GM12892 (cell line): ENCODE data around the gene GPR85.

Experiments used
- POLR2A ChIP-seq: IDR thresholded peaks from 2 replicates; pipeline ENCODE4 v1.6.1; 2011; ENCODE audit warnings: low read depth, low read length, control low read depth
- POLR2AphosphoS5 ChIP-seq: IDR thresholded peaks from 2 replicates; pipeline ENCODE4 v1.6.1; 2011; ENCODE audit warnings: low read depth, low read length, control low read depth
- TAF1 ChIP-seq: IDR thresholded peaks from 2 replicates; pipeline ENCODE4 v1.6.1; 2011; ENCODE audit warnings: low read depth, mild to moderate bottlenecking, control low read depth, low read length, borderline replicate concordance

DNA sequence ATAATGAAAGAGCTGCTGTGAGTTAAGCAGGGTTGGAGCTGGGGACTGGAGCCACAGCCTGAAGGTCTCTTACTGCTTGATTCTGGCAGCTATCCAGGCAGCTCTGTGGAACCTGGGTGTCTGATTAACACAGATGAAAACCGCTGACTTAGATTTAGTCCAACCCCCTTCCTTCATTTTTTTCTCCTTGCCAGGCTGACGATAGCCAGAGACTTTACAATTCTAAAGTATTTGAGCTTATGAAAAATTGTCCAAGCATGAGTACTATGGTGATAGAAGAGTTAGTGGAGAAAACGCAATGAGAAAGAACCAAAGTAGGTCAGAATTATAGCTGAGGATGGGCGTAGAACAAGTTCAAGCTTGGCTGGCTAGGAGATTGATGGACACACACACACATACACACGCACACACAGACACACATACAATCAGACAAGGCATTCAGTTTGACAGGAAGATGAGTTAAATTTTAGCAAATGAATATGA lies 13.5 kb upstream of the GPR85 start:
- TF ChIP-seq POLR2AphosphoS5 (no peak), POLR2A (no peak), TAF1 (no peak)
